NB4 (cell line): ENCODE results near the gene PA2G4.

Experiments
- CTCF ChIP-seq: IDR thresholded peaks from one replicate; pipeline ENCODE4 v1.5.1; 2012; ENCODE audit warnings: low read depth, low read length
- POLR2A ChIP-seq: IDR thresholded peaks from 2 replicates; pipeline ENCODE4 v1.6.1; 2011; ENCODE audit warnings: mild to moderate bottlenecking; ENCODE audit not compliant: insufficient read length; ENCODE audit errors: extremely low read depth

GRCh38 chr12:56078427-56078826 is 25.9 kb upstream of the PA2G4 start:
- no peak for TF ChIP-seq CTCF
- TF ChIP-seq POLR2A = no peak
